ENCODE data around the gene KCNAB1.

Gene KCNAB1

DNA sequence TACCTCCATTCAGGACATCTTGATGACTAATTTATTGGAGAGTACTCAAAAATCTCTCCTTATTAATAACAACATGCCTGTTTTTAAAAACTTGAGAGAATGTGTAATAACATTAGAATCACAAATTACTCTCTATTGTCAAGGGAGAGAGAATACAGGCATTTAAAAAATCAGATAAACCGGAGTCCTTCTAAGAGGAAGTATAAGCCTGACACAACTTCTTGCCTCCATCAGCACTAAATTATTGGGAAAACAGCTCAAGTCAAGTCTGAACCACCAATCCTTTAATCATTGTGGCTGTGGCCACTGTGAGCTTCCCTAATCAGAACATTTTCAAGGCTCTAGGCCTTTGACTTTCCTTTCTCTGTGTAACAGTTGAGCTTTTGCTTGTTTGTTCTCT is 396.6 kb downstream of the KCNAB1 start:
- H3K4me3 ChIP-seq (ENCODE audit: low read depth, low read length) = no peak overlapping the region
- in situ Hi-C loops (cut with HindIII; ENCODE audit: low sequenced_read_pairs) = no loop called here
- DNase-seq (ENCODE audit: low read depth, low spot score) = no peak
- TF ChIP-seq, protein P1, sequence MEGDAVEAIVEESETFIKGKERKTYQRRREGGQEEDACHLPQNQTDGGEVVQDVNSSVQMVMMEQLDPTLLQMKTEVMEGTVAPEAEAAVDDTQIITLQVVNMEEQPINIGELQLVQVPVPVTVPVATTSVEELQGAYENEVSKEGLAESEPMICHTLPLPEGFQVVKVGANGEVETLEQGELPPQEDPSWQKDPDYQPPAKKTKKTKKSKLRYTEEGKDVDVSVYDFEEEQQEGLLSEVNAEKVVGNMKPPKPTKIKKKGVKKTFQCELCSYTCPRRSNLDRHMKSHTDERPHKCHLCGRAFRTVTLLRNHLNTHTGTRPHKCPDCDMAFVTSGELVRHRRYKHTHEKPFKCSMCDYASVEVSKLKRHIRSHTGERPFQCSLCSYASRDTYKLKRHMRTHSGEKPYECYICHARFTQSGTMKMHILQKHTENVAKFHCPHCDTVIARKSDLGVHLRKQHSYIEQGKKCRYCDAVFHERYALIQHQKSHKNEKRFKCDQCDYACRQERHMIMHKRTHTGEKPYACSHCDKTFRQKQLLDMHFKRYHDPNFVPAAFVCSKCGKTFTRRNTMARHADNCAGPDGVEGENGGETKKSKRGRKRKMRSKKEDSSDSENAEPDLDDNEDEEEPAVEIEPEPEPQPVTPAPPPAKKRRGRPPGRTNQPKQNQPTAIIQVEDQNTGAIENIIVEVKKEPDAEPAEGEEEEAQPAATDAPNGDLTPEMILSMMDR (IDR thresholded peaks at IDR 0.05; ENCODE audit: low read depth, low read length) = no peak

DNA sequence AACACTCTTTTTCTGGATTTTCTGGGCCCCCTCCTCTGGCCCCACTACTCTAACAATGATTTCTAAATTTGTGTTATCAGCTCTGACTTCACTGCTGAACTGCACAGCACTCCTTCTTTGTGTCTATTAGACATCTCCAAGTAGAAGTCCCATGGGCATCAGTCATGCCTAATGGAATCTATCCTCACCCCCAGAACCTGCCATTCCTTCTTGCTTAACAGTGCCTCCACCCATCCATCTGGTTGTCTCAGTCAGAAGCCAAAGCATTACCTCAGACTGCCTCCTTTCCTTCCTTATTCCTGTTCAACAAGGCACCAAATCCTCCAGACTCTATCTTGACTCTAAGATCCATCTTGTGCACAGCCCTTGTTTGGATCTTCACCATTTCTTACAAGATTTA is 398.3 kb downstream of the KCNAB1 start:
- in situ Hi-C loops (cut with HindIII; ENCODE audit: low sequenced_read_pairs) = no loop called here
- TF ChIP-seq, protein P1 (IDR thresholded peaks at IDR 0.05; ENCODE audit: low read depth, low read length) = no peak
- DNase-seq (ENCODE audit: low read depth, low spot score) = no peak
- no peak overlapping the region for H3K4me3 ChIP-seq (ENCODE audit: low read depth, low read length)

DNA sequence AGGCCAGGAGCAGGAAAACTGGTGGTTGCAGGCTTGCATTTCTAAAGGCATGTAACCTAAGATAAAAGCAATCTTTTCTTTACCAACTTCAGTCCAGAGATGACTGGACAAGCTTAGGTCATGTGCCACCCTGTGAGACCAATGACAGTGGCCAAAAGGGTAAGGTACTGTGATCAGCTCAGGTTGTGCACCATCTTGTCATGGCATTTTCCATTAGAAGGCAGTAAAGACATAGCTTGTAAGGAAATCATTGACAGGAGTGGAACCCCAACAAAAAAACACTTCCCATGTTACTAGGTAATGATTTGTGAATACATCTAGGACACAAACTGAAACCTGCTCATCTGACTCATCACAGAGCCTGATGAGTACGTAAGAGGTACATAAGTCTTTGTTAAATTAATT is 399.4 kb downstream of the KCNAB1 start:
- no peak overlapping the region for H3K4me3 ChIP-seq (ENCODE audit: low read depth, low read length)
- no peak for DNase-seq (ENCODE audit: low read depth, low spot score)
- in situ Hi-C loops (cut with HindIII; ENCODE audit: low sequenced_read_pairs) = no loop called here
- TF ChIP-seq, protein P1 (IDR thresholded peaks at IDR 0.05; ENCODE audit: low read depth, low read length) = no peak

DNA sequence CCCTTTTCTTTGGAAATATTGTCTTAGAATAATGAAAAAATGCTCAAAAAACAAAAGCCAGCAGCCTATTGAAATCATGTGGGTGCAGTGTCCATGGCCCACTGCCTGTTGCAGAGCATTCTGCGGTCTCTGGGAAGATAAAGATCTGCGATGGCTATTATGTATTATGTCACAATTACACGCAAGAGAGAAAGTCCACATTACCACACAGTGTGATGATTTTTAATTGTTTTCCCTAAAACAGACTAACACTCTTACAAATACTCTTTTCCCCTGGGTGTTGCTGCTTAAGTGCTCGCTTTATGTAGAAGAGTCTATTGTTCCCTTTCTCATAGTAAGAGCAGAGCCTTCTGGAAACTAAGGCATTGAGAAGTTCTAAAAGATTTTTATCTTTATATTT is 402.3 kb downstream of the KCNAB1 start:
- in situ Hi-C loops (cut with HindIII; ENCODE audit: low sequenced_read_pairs) = no loop called here
- no peak for DNase-seq (ENCODE audit: low read depth, low spot score)
- TF ChIP-seq, protein P1 (IDR thresholded peaks at IDR 0.05; ENCODE audit: low read depth, low read length) = no peak
- no peak overlapping the region for H3K4me3 ChIP-seq (ENCODE audit: low read depth, low read length)

DNA sequence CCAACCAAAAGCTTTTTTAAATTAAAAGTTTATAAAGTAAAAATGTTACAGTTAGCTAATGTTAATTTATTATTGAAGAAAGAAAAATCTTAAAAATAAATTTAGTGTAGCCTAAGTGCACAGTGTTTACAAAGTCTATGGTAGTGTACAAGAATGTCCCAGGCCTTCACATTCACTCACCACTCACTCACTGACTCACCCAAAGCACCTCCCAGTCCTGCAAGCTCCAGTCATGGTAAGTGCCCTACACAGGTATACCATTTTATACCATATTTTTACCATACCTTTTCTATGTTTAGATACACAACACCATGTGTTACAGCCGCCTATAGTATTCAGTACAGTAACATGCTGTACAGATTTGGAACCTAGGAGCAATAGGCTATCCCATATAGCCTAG is 405.4 kb downstream of the KCNAB1 start:
- TF ChIP-seq, protein P1 (IDR thresholded peaks at IDR 0.05; ENCODE audit: low read depth, low read length) = no peak
- no peak for DNase-seq (ENCODE audit: low read depth, low spot score)
- H3K4me3 ChIP-seq (ENCODE audit: low read depth, low read length) = no peak overlapping the region
- in situ Hi-C loops (cut with HindIII; ENCODE audit: low sequenced_read_pairs) = no loop called here

DNA sequence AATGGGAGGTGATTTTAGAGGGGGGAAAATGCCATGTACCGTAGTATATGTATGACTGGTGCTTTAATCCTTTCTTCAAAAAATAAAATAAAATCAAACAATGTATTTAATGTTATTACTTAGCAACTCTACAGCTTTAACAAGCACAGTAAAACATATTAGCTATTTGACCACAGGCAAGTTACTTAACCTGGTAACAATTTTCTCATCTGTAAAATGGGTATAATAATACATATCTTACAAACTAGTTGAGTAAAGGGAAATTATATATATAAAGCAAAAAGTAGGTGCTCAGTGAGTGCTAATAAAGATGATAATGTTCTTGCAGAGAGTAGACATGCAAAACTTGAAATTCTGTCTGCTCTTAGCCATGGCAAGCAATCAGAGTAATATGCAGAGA is 406.7 kb downstream of the KCNAB1 start:
- in situ Hi-C loops (cut with HindIII; ENCODE audit: low sequenced_read_pairs) = no loop called here

More for the DNA sequence above, 406.7 kb downstream of the KCNAB1 start:
- no peak for DNase-seq (ENCODE audit: low read depth, low spot score)
- no peak overlapping the region for H3K4me3 ChIP-seq (ENCODE audit: low read depth, low read length)
- TF ChIP-seq, protein P1 (IDR thresholded peaks at IDR 0.05; ENCODE audit: low read depth, low read length) = no peak
